CD4-positive, alpha-beta memory T cell (primary cell): ENCODE data around the gene SCFD2. TPM values are rescaled to one million over a fixed set of nuclear protein-coding genes. Genes with fewer than 3 reads are reported as not detected.

Experiments
- CTCF ChIA-PET: fragments of 350-600 bp; sonication (Branson Sonifier 250); formaldehyde crosslinking; loops from one replicate; lab custom pipeline; 2021; ENCODE audit warnings: inconsistent platforms; ENCODE audit not compliant: partially characterized antibody; lab: Charles Lee
- POLR2A ChIA-PET: fragments of 350-600 bp; sonication (Branson Sonifier 250); formaldehyde crosslinking; loops from one replicate; lab custom pipeline; 2021; ENCODE audit not compliant: partially characterized antibody; lab: Charles Lee
- DNase-seq, 5 donors: peaks; one replicate each; pipeline versions ENCODE4 v3.0.0 to v3.0.0-alpha.2; 2020 to 2022; ENCODE audit warnings: mixed read lengths in 1 of 5
- H3K27ac ChIP-seq: one replicate; pipeline ENCODE4 v1.7.0; 2013; ENCODE audit warnings: low read depth, low read length
- H3K27me3 ChIP-seq: 2 replicates; pipeline ENCODE4 v1.7.0; 2013; ENCODE audit warnings: mild to moderate bottlenecking, low read length, moderate library complexity; ENCODE audit not compliant: insufficient read depth
- H3K36me3 ChIP-seq: 2 replicates; pipeline ENCODE4 v1.7.0; 2013; ENCODE audit warnings: mild to moderate bottlenecking, low read length, moderate library complexity; ENCODE audit not compliant: insufficient read depth
- H3K4me1 ChIP-seq: 2 replicates; pipeline ENCODE4 v1.7.0; 2013; ENCODE audit warnings: mild to moderate bottlenecking, low read length, moderate library complexity; ENCODE audit not compliant: insufficient read depth
- H3K4me3 ChIP-seq, 2 donors: one replicate each; pipeline ENCODE4 v1.7.0; 2013; ENCODE audit warnings: low read length in 2 of 2, mild to moderate bottlenecking in 1 of 2
- H3K9me3 ChIP-seq, 2 donors: one replicate each; pipeline ENCODE4 v1.7.0; 2013; ENCODE audit warnings: low read length in 2 of 2, control low read depth in 1 of 2; ENCODE audit not compliant: control insufficient read depth in 1 of 2
- H3K27ac Mint-ChIP-seq, 7 donors: one replicate each; pipeline ENCODE4 v1.8.0; 2020 to 2021; ENCODE audit warnings: mixed read lengths in 7 of 7, mild to moderate bottlenecking in 6 of 7, inconsistent platforms in 3 of 7, moderate library complexity in 3 of 7
- H3K27me3 Mint-ChIP-seq, 2 donors: one replicate each; pipeline ENCODE4 v1.8.0; 2020 to 2021; ENCODE audit warnings: mixed read lengths in 2 of 2
- H3K36me3 Mint-ChIP-seq, 2 donors: one replicate each; pipeline ENCODE4 v1.8.0; 2020 to 2021; ENCODE audit warnings: mixed read lengths in 2 of 2, inconsistent platforms in 1 of 2, mild to moderate bottlenecking in 1 of 2
- H3K4me1 Mint-ChIP-seq, 4 donors: one replicate each; pipeline ENCODE4 v1.8.0; 2020 to 2021; ENCODE audit warnings: mixed read lengths in 4 of 4, mild to moderate bottlenecking in 1 of 4
- H3K4me3 Mint-ChIP-seq, 8 donors: one replicate each; pipeline ENCODE4 v1.8.0; 2020 to 2021; ENCODE audit warnings: mixed read lengths in 8 of 8, mild to moderate bottlenecking in 7 of 8, moderate library complexity in 6 of 8, inconsistent platforms in 3 of 8
- H3K9me3 Mint-ChIP-seq, 8 donors: one replicate each; pipeline ENCODE4 v1.8.0; 2020 to 2021; ENCODE audit warnings: mixed read lengths in 8 of 8, mild to moderate bottlenecking in 5 of 8, inconsistent platforms in 3 of 8, moderate library complexity in 1 of 8
- intact Hi-C: fragments of 100-400 bp; cut with micrococcal nuclease; formaldehyde crosslinking; loops from one replicate; pipeline ENCODE4 v1.15.1; 2023
- polyA plus RNA-seq, 2 donors: library from polyadenylated mRNA; unstranded; fragments of 300-500 nt; fragmentation: Illumina TruSeq; gene quantifications; one replicate each; pipeline ENCODE4 v1.2.3, GENCODE V29; 2021
- total RNA-seq, 2 experiments: library from RNA; stranded (reverse); gene quantifications; one replicate each; pipeline ENCODE4 v1.2.3, GENCODE V29; 2021

SCFD2 gene
- total and polyA plus RNA-seq, 4 experiments from 2014 or later = 12.4 to 21.2 (median 13.5) TPM

DNA sequence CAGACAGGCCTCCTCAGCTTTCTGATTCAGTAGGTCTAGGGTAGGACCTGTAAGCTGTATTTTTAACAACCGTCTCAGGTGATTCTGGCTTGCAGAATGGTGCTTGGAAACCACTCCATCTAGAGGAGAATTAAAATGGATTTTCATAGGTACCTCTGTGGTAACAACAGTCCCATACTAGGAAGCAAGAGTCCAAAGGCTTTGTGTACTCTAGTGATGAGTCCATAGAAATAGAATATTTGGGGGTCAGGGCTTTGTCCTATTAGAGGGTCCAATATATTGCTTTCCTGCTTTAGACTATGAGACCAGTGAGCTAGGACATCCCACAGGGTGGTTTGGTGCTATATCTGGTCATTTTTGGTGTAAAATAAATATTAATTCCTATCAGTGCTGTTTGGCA, 242.0 kb downstream of the SCFD2 start:
- POLR2A ChIA-PET = no interaction called here
- Histone ChIP-seq H3K27ac (no peak overlapping the region), H3K4me1 (no peaks in the 10 kb centered on the region), H3K36me3 (no peaks in the 10 kb centered on the region), H3K4me3 (no peak overlapping the region), H3K9me3 (no peaks in the 10 kb centered on the region), H3K27me3 (no peaks in the 10 kb centered on the region)
- Mint-ChIP-seq H3K4me3 (no peak overlapping the region), H3K4me1 (peaks cover 0 to 2% (median 0%) of the 10 kb centered on the region in 4 donors), H3K27ac (no peak overlapping the region), H3K36me3 (peaks cover 2 to 18% of the 10 kb centered on the region in 2 donors), H3K9me3 (no peaks in the 10 kb centered on the region), H3K27me3 (no peaks in the 10 kb centered on the region)
- intact Hi-C loops = no loop called here
- CTCF ChIA-PET = interaction anchor here (1.6 kb wide), 1 partner anchor 9 kb away, joined by 5 read pairs; no protein-coding TSS in a partner anchor
- DNase-seq = no peak

DNA sequence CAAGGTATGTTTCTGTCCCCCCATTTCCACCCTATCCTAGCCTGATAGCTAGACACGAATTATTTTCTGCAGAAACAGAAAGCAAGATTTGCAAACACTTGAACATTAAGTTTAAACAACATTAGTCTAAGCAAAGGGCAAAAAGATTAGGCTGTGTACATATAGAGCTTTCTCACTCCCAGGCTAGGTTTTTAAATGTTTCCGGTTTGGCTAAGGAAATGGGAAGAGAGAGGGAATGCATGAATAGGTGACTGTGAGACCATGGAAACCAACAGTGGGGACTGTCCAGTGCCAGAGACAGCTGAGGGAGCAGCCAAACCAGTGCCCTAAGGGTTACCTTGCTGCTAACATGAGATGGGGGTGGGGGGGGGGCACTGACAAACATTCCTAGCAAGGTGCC, 242.7 kb downstream of the SCFD2 start:
- Histone ChIP-seq H3K4me3 (no peak overlapping the region), H3K36me3 (no peaks in the 10 kb centered on the region), H3K27ac (no peak overlapping the region), H3K9me3 (no peaks in the 10 kb centered on the region), H3K27me3 (no peaks in the 10 kb centered on the region), H3K4me1 (no peaks in the 10 kb centered on the region)
- Mint-ChIP-seq H3K4me3 (no peak overlapping the region), H3K36me3 (peaks cover 0 to 21% of the 10 kb centered on the region in 2 donors), H3K27ac (no peak overlapping the region), H3K4me1 (peaks cover 0 to 5% (median 1%) of the 10 kb centered on the region in 4 donors), H3K9me3 (no peaks in the 10 kb centered on the region), H3K27me3 (no peaks in the 10 kb centered on the region)
- CTCF ChIA-PET = interaction anchor here (1.6 kb wide), 1 partner anchor 10 kb away, joined by 5 read pairs; no protein-coding TSS in a partner anchor
- POLR2A ChIA-PET = no interaction called here
- no peak for DNase-seq
- intact Hi-C loops = no loop called here

GRCh38 chr4:53122280-53123116, 243.4 kb downstream of the SCFD2 start:
- Histone ChIP-seq H3K36me3 (no peaks in the 10 kb centered on the region), H3K27me3 (no peaks in the 10 kb centered on the region), H3K4me1 (no peaks in the 10 kb centered on the region), H3K4me3 (no peak overlapping the region), H3K27ac (no peak overlapping the region), H3K9me3 (no peaks in the 10 kb centered on the region)
- H3K27ac Mint-ChIP-seq = no peak overlapping the region
- ChIA-PET CTCF (no interaction called here), POLR2A (no interaction called here)
- H3K36me3 Mint-ChIP-seq = peaks cover 0 to 22% of the 10 kb centered on the region in 2 donors
- H3K27me3 Mint-ChIP-seq = no peaks in the 10 kb centered on the region
- intact Hi-C loops = no loop called here
- H3K4me3 Mint-ChIP-seq = no peak overlapping the region
- no peaks in the 10 kb centered on the region for H3K9me3 Mint-ChIP-seq
- DNase-seq = no peak
- peaks cover 2 to 6% (median 4%) of the 10 kb centered on the region in 4 donors for H3K4me1 Mint-ChIP-seq

DNA sequence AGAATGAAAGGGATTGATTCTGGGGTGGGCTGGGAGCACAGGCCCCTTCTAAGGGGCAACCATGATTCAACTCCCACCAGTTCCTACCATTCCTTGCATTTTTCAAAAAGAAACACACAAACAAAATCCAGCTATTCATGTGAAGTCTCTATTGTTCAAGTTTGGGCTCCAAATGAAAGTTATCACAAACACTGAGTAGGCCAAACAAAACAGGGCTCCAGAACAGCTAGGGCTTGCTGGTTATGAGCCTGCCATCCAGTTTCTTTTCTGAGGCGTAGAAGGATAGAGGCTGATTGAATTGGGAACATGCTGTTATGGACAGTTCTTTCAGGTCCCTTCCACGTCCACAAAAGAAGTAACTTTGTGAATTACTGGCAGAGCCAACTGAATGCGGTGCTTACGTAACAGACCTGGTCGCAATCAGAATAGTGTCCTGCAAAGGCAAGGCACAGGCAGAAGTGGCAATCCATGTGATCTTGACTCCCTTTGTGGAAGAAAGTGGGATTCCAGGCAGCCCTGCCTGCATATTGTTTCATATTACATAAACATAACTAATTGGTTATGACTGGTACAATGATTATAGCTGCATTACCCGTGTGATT, 244.5 kb downstream of the SCFD2 start:
- Mint-ChIP-seq H3K27me3 (no peaks in the 10 kb centered on the region), H3K9me3 (no peaks in the 10 kb centered on the region), H3K4me1 (peaks cover 9 to 12% (median 10%) of the 10 kb centered on the region in 4 donors), H3K27ac (no peak overlapping the region), H3K4me3 (no peak overlapping the region), H3K36me3 (peaks cover 0 to 18% of the 10 kb centered on the region in 2 donors)
- Histone ChIP-seq H3K27ac (no peak overlapping the region), H3K36me3 (no peaks in the 10 kb centered on the region), H3K27me3 (no peaks in the 10 kb centered on the region), H3K4me3 (no peak overlapping the region), H3K9me3 (no peaks in the 10 kb centered on the region), H3K4me1 (no peaks in the 10 kb centered on the region)
- ChIA-PET POLR2A (no interaction called here), CTCF (no interaction called here)
- intact Hi-C loops = no loop called here
- no peak for DNase-seq

DNA sequence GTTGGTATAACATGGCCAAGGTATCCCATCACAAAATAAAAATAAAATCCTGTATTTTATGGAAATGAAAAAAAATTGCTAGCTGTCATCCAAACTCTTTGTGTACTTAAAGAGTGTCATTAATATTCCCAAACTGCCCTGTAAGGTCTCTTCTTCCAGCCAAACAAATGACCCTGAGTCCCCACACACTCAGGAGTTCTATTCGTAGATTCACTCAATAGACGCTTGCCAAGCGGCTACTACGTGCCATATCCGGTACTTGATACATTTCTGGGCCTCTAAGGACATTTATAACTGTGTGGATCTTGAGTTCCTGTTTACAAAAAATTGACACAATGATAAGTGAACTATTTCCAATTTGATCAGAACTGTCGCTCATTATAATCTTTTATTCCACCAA, 245.1 kb downstream of the SCFD2 start:
- Histone ChIP-seq H3K4me3 (no peak overlapping the region), H3K27ac (no peak overlapping the region), H3K27me3 (no peaks in the 10 kb centered on the region), H3K4me1 (no peaks in the 10 kb centered on the region), H3K9me3 (no peaks in the 10 kb centered on the region), H3K36me3 (no peaks in the 10 kb centered on the region)
- Mint-ChIP-seq H3K4me1 (peaks cover 10 to 17% (median 12%) of the 10 kb centered on the region in 4 donors), H3K27ac (no peak overlapping the region), H3K4me3 (no peak overlapping the region), H3K9me3 (peaks cover 0 to 2% (median 0%) of the 10 kb centered on the region in 8 donors), H3K27me3 (no peaks in the 10 kb centered on the region), H3K36me3 (peaks cover 0 to 14% of the 10 kb centered on the region in 2 donors)
- no peak for DNase-seq
- intact Hi-C loops = no loop called here
- POLR2A ChIA-PET = no interaction called here
- CTCF ChIA-PET = no interaction called here

GRCh38 chr4:53119680-53120079, 246.2 kb downstream of the SCFD2 start:
- Histone ChIP-seq H3K4me1 (no peaks in the 10 kb centered on the region), H3K27ac (no peak overlapping the region), H3K9me3 (no peaks in the 10 kb centered on the region), H3K36me3 (no peaks in the 10 kb centered on the region), H3K27me3 (no peaks in the 10 kb centered on the region), H3K4me3 (no peak overlapping the region)
- H3K9me3 Mint-ChIP-seq = peaks cover 0 to 2% (median 0%) of the 10 kb centered on the region in 8 donors
- intact Hi-C loops = no loop called here
- peaks cover 0 to 17% of the 10 kb centered on the region in 2 donors for H3K36me3 Mint-ChIP-seq
- ChIA-PET POLR2A (no interaction called here), CTCF (no interaction called here)
- no peak for DNase-seq
- no peaks in the 10 kb centered on the region for H3K27me3 Mint-ChIP-seq
- H3K4me3 Mint-ChIP-seq = no peak overlapping the region
- H3K4me1 Mint-ChIP-seq = peaks cover 10 to 17% (median 12%) of the 10 kb centered on the region in 4 donors
- H3K27ac Mint-ChIP-seq = no peak overlapping the region

DNA sequence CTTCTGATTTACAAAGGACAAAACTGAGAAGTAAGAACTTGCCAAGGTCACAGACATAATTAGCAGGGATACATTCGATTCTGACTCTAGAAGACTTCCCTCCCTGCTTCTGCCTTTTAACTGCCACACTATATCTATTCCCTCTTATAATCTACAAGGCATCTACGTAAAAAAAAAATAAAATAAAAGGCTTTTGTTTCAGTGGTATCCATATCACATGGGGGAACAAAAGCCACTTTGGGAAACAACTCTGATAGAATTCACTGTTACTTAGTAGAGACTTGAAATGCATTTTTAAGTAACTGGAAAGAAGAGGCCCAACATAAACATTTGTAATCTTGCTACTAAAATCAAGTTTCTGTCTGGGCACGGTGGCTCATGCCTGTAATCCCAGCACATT, 247.2 kb downstream of the SCFD2 start:
- POLR2A ChIA-PET = no interaction called here
- no peak overlapping the region for H3K27ac ChIP-seq
- Mint-ChIP-seq H3K9me3 (peaks cover 0 to 2% (median 0%) of the 10 kb centered on the region in 8 donors), H3K27ac (no peak overlapping the region), H3K4me1 (peaks cover 10 to 17% (median 12%) of the 10 kb centered on the region in 4 donors), H3K36me3 (peaks cover 4 to 23% of the 10 kb centered on the region in 2 donors), H3K4me3 (no peak overlapping the region), H3K27me3 (no peaks in the 10 kb centered on the region)
- no peaks in the 10 kb centered on the region for H3K36me3 ChIP-seq
- no peak overlapping the region for H3K4me3 ChIP-seq
- H3K9me3 ChIP-seq = no peaks in the 10 kb centered on the region
- CTCF ChIA-PET = no interaction called here
- no peak for DNase-seq
- H3K4me1 ChIP-seq = no peaks in the 10 kb centered on the region
- no peaks in the 10 kb centered on the region for H3K27me3 ChIP-seq
- intact Hi-C loops = no loop called here
